GM12872 (cell line): ENCODE results near the gene DEDD.

Experiments
- TF ChIP-seq, protein P1 (sequence below): IDR thresholded peaks from 3 replicates; pipeline ENCODE4 v1.5.1; 2011; ENCODE audit warnings: low read depth, mild to moderate bottlenecking, low read length, moderate library complexity; ENCODE audit not compliant: insufficient read depth

The DEDD gene

GRCh38 chr1:161176468-161177111, 44.1 kb upstream of the DEDD start:
- TF ChIP-seq, protein P1, sequence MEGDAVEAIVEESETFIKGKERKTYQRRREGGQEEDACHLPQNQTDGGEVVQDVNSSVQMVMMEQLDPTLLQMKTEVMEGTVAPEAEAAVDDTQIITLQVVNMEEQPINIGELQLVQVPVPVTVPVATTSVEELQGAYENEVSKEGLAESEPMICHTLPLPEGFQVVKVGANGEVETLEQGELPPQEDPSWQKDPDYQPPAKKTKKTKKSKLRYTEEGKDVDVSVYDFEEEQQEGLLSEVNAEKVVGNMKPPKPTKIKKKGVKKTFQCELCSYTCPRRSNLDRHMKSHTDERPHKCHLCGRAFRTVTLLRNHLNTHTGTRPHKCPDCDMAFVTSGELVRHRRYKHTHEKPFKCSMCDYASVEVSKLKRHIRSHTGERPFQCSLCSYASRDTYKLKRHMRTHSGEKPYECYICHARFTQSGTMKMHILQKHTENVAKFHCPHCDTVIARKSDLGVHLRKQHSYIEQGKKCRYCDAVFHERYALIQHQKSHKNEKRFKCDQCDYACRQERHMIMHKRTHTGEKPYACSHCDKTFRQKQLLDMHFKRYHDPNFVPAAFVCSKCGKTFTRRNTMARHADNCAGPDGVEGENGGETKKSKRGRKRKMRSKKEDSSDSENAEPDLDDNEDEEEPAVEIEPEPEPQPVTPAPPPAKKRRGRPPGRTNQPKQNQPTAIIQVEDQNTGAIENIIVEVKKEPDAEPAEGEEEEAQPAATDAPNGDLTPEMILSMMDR, result no peak

DNA sequence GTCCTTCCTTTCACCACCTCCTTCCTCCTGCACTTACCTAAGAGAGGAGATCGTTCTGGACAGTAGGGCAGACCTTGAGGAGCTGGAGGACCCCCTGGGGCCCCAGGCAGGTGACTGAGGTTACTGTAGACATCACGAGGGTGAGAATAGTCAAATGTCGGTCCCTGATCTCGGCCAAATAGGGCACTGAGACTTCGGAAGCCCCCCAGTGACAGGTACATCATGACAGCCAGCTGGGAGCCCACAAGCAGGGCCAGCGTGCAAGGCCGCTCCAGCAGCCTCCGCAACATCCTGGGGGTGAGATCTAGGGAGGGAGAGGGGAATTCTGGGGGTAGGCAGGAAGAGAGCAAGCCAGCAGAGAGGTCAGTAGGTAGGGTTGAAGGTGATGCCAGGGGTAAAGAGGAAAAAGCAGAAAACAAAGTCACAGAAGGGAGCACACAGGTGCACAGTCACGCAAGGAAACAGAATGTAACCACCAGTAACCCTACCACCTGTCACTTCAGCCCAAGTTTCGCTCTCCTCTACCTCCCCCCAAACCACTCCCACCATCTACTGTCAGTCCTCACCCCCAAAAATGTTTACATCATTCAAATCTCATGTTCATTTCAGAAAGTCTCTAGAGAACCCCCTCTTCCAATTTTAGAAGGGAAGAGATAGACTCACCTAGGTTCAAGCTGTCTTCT, 43.4 kb upstream of the DEDD start:
- TF ChIP-seq, protein P1, result no peak

- TF ChIP-seq, protein P1, result no peak
Measured at GRCh38 chr1:161174911-161175310, 42.4 kb upstream of the DEDD start.

DNA sequence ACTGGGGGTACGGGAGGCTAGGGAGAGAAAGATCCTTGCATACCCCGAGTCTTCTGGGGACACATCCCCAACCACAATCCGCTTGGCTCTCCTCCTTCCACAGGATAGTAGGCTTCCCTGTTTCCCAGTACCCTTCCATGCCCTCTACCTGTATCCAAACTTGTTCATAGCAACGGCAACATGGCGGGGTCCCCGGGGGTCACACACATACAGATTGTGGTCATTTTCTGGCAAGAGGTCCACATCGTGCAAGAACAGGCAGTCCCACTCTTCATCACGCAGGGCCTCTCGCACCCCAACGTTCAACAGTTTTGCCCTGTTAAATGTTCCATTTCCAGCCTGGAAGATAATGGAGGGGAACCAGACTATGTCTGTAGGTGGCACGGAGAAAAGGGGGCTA, 41.2 kb upstream of the DEDD start:
- TF ChIP-seq, protein P1, result no peak

DNA sequence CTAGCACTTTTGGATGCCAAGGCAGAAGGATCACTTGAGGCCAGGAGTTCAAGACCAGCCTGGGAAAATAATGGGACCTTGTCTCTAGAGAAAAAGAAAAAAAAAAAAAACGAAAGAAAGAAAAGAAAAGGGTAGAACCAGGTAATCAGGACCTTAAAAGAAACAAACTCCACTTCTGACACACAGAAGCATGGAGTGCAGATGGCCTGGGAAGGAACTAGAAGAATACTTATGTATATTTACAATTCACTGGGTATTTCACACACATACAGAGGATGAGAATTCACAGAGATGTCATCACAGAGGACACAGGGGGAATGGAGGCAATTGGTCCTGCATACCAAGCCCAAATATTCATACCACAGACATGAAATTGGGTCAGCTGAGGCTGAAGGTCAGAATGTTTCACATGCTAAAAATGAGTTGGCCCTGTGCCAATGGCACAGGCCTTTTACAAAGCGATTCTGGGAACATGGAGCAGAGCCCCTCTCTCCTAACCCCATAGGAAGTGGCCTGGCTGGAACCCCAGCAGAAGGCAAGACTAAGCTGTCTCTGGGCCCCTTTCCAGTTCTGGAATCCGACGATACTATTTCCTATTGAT, 40.4 kb upstream of the DEDD start:
- TF ChIP-seq, protein P1, result no peak

DNA sequence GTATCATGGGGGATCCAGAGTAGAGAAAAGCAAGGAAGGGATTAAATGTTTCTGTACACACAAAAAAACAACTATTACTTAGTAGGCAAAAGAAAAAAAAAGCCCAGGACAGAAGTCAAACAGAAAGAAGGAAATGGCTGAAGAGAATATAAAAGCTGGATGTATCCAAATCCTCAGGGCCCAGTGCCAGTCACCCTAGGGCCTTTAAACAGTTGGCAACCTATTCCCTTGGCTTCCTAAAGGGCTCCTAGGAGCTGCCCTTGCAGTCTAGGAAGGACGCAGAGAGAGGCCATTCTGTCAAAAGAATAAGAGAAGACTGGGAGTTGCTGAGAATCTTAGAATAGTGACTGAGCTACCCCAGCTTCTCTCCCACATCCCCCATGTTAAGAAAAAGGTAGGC, 39.9 kb upstream of the DEDD start:
- TF ChIP-seq, protein P1, result no peak

DNA sequence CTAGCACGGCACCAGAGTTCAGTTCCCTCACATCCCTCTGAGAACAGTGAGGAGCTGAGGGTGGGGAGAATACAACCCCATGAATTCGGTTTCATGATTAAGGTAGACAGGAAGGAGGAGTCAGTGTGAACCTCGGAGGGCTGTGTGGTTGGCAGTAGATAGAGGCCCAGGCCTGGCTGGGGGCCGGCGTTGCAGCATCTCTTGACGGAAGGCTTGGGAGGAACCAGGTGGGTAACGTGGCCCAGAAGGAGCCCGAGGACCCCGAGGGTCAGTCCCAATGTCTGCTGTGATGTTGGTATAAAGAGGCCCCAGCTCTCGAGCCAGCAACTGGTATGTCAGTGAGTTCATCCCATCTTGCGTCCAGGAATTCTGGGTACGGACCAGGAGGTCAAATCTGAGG, 39.2 kb upstream of the DEDD start:
- TF ChIP-seq, protein P1, result no peak
